GM18909 (cell line): ENCODE results near the gene NANOS3.
"Not testable (repeated sequence)": the region's sequence is repeated elsewhere in the genome, so short reads cannot be mapped to it uniquely, and the experiment has no call there.

Experiments
- ATAC-seq: cut with Tn5 transposase; IDR thresholded peaks from one replicate; pipeline ENCODE4 v1.9.1; 2021; ENCODE audit warnings: mild to moderate bottlenecking; ENCODE audit not compliant: unreplicated experiment, poor library complexity

Gene NANOS3

DNA sequence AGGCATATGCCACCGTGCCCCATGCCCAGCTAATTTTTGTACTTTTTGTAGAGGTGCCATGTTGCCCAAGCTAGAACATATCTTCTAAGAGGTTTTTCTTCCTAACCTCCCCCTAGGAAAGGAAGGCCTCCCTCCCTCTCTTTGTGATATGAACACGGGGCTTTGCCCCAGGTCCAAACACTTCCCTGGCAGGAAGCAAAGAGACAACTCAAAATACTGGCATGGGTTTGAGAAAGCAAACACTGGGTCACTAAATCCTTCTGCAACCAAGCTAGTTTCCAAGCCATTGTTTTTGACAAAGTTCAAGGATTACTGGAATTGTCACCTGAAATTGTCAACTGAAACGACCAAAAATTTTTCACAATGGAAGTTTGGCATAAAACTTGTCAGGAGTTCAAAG, 37.8 kb downstream of the NANOS3 start:
- no peak for ATAC-seq

DNA sequence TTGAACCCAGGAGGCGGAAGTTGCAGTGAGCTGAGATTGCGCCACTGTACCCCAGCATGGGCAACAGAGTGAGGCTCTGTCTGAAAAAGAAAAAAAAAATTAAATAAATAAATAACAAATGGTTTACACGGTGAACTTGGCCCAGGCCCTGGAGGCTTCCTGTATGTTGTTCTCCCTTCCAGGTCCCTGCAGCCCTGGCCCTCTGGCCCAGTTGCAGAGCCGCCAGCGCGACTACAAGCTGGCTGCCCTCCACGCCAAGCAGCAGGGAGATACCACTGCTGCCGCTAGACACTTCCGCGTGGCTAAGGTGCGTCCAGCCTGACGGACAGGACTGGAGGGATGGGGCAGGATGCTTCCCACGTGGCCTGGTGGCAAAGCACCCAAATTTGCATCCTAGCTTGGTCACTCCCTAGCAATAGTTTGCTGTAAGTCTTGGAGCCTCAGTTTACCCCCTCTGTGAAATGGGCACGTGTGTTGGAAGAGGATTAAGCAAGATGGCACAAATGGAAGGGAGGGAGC, 41.0 kb downstream of the NANOS3 start:
- no peak for ATAC-seq

DNA sequence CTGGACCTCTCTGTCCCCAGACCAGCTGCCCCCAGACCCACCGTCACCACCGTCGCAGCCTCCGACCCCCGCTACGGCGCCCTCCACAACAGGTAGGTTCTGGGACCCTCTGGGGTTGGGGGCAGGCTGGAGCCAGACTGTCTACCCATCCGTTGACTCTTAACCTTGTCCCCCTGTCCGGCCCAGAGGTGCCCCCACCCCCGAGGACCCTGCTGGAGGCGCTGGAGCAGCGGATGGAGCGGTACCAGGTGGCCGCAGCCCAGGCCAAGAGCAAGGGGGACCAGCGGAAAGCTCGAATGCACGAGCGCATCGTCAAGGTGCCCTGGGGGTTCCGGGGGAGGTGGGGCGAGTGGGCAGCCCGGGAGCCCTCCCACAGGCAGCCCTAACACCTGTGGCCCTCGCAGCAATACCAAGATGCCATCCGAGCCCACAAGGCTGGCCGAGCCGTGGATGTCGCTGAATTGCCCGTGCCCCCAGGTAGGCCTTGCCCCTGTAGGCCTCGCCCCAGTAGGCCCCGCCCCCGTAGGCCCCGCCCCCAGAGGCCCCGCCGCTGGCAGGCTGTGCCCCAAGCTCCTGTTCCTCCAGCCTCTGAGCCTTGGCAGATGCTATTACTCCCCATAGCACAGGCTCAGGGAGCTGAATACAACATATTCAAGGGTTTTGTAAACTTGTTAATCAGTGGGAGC, 41.9 kb downstream of the NANOS3 start:
- ATAC-seq, result no peak

DNA sequence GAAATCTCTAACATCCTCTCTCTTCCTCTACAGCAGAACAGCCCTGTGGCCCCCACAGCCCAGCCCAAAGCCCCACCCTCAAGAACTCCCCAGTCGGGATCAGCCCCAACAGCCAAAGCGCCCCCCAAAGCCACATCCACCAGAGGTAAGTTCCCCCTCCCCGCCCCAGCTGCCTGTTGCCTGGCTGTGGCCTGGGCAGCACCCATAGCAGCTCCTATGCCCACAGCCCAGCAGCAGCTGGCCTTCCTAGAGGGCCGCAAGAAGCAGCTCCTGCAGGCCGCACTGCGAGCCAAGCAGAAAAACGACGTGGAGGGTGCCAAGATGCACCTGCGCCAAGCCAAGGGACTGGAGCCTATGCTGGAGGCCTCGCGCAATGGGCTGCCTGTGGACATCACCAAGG, 43.6 kb downstream of the NANOS3 start:
- ATAC-seq, result no peak

DNA sequence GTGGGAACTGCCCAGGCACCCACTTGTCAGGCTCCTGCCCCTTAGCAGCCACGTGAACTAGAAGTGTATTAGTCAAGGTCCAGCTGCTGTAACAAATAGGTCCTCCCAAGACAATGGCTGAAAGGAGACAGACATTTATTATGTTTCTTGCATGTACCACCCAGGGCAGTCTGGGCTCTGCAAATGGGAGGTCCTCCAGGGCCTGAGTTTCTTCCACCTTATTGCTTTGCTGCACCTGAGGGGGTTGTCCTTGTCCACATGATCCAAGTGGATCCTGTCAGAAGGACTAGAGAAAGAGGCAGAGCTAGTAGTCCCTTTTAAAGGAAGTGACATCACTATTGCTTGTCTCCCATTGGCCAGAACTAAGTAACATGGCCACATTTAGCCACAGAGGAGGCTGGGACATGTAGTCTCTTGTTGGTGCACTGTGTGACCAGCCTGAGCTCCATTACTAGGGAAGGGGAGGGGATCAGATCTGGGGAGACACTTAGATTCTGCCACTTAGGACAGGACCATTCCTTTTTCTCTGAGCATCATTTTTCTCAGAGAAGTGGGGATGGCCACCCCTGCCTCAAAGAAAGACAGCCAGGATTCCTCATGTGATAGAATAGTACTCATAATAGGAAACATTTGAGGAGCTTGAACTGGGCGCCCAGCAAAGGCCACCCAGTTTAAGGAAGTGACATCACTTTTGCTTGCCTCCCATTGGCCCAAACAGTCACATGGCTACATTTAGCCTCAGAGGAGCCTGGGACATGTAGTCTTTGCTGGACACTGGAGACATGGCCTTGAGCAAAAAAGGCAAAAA, 44.2 kb downstream of the NANOS3 start:
- no peak for ATAC-seq

DNA sequence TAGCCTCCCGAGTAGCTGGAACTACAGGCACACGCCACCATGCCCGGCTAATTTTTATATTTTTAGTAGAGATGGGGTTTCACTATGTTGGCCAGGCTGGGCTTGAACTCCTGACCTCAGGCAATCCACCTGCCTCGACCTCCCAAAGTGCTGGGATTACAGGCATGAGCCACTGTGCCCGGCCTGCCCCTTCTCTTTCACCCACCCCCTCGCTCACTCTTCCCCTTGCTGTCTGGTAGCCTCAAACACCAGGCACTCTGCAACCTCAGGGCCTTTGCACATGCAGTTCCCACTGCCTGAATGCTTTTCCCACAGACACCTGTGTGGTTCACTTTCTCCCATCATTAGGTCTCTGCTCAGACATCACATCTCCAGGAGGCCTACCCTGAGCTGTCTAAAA, 45.2 kb downstream of the NANOS3 start:
- ATAC-seq, result not testable (repeated sequence)

DNA sequence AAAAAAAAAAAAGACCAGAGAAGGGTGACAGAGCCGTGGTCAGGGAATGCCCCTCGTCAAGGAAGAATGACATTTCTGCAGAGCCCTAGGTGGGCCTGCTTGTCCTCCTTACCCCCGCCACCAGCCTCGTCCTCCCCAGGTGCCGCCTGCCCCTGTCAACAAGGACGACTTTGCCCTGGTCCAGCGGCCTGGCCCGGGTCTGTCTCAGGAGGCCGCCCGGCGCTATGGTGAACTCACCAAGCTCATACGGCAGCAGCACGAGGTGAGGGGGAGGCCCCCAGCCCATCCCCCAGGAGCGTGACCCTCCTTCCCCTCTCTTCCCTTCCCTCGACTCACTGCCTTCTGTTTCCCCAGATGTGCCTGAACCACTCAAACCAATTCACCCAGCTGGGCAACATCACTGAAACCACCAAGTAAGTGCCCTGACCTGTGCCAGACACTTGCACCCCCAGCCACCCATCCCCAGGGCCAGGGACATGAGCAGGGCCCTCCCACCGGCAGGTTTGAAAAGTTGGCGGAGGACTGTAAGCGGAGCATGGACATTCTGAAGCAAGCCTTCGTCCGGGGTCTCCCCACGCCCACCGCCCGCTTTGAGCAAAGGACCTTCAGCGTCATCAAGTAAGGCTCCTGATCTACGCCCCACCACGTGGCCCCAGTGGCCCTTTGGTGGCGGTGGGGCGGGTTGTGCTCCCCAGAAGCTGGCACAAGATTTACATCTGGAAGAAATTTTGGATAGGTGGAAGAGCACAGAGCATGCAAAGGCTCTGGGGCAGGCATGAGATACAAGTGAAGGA, 46.5 kb downstream of the NANOS3 start:
- no peak for ATAC-seq

DNA sequence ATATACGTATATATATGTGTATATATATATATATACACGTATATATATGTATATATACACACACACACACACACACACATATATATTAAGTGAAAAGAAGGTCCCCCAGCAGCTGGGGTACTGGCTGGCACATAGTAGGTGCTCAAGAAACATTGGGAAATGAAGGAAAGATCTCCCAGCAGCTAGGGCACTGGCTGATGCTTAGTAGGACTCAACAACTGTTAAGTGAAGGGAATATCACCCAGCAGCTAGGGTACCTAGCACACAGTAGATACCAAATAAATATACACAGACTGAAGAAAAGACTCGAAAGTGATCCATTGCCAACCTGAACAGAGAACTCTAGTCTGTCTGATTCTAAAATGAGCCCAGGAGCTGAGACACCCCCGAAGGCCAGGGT, 49.1 kb downstream of the NANOS3 start:
- ATAC-seq, result no peak

DNA sequence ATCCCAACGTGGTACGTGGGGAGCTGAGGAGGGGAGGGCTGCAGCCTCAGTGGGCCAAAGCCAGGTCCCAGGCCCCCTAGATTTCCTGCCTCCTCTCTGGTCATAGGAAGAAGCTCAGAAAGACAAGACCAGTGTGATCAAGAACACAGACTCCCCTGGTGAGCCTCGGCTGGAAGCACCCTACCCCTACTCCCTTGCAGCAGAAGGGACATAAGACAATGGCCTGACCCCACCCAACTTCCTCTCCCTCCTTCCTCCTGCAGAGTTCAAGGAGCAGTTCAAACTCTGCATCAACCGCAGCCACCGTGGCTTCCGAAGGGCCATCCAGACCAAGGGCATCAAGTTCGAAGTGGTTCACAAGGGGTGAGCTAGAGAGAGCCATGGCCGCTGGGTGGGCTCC, 49.8 kb downstream of the NANOS3 start:
- no peak for ATAC-seq

DNA sequence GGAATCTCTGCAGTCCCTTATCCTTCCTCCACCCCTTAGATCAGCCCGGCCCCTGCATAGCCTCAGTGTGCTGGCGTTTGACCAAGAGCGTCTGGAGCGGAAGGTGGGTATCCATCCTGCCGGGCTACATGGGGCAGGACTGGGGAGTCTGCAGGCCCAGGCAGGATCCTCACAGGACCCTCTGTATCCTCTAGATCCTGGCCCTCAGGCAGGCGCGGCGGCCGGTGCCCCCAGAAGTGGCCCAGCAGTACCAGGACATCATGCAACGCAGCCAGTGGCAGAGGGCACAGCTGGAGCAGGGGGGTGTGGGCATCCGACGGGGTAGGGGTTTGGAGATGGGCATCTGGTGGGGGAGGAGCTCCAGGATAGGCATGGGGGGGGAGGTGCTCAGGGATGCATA, 52.4 kb downstream of the NANOS3 start:
- ATAC-seq, result no peak

DNA sequence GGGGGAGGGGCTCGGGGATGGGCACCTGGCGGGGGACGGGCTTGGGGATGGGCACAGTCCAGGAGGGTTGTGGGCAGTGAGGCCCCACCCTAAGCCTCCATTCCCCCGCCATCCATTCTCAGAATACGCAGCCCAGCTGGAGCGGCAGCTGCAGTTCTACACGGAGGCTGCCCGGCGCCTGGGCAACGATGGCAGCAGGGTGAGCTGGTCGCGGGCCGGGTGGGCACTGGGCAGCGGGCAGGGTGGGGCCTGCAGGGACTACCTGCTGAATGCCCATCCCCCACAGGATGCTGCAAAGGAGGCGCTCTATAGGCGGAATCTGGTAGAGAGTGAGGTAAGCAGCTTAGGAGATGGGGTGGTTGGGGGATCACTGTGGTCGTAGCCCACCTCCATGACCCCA, 53.0 kb downstream of the NANOS3 start:
- no peak for ATAC-seq
